Measurements from ENCODE around the gene FAM53B.

DNA sequence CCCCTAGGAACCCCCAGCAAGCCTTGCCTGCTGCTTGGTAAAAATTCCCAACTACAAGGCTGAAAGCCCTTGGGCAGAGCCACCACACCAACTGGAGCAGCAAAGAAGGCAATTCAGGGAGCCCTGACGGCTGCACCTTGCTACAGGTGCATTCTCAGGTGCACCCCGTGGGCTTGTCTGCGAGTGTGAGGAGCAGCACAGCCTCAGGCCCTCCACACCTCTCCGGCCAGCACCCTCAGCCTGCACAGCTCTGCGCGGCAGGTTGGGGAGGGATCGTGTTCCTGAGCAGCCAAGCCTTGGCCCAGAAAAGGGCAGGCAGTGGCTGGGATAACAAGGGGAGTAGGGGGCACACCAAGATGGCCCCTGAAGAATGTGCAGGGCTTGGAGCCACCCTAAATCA, 104.1 kb downstream of the FAM53B start:
- TF ChIP-seq, protein P1, sequence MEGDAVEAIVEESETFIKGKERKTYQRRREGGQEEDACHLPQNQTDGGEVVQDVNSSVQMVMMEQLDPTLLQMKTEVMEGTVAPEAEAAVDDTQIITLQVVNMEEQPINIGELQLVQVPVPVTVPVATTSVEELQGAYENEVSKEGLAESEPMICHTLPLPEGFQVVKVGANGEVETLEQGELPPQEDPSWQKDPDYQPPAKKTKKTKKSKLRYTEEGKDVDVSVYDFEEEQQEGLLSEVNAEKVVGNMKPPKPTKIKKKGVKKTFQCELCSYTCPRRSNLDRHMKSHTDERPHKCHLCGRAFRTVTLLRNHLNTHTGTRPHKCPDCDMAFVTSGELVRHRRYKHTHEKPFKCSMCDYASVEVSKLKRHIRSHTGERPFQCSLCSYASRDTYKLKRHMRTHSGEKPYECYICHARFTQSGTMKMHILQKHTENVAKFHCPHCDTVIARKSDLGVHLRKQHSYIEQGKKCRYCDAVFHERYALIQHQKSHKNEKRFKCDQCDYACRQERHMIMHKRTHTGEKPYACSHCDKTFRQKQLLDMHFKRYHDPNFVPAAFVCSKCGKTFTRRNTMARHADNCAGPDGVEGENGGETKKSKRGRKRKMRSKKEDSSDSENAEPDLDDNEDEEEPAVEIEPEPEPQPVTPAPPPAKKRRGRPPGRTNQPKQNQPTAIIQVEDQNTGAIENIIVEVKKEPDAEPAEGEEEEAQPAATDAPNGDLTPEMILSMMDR (conservative IDR thresholded peaks at IDR 0.05), result no peak
- no peak for TF ChIP-seq EZH2 (IDR thresholded peaks at IDR 0.05; ENCODE audit: low read depth)
